ENCODE results near the gene ARID2. TPM values are rescaled to one million over a fixed set of nuclear protein-coding genes. Genes with fewer than 3 reads are reported as not detected.
A peak's percentile ranks its signal among the peaks of the same experiment; 100 is the strongest.

Gene ARID2
- total RNA-seq, 1 donor = 25.0 TPM

- no peak for DNase-seq (ENCODE audit: low read depth)
- no peak for TF ChIP-seq CTCF (IDR thresholded peaks at IDR 0.05; ENCODE audit: insufficient read depth, low read depth, low read length)
- H3K4me3 ChIP-seq (ENCODE audit: low read depth, low read length) = no peak overlapping the region
These were observed 27.7 kb downstream of the ARID2 start for GRCh38 chr12:45757172-45757571.

GRCh38 chr12:45760333-45760732 is 30.8 kb downstream of the ARID2 start:
- TF ChIP-seq CTCF (IDR thresholded peaks at IDR 0.05; ENCODE audit: insufficient read depth, low read depth, low read length) = no peak
- DNase-seq (ENCODE audit: low read depth) = no peak
- no peak overlapping the region for H3K4me3 ChIP-seq (ENCODE audit: low read depth, low read length)

- H3K4me3 ChIP-seq (ENCODE audit: low read depth, low read length) = no peak overlapping the region
- TF ChIP-seq CTCF (IDR thresholded peaks at IDR 0.05; ENCODE audit: insufficient read depth, low read depth, low read length) = peak; percentile 71
- peak; percentile 73 for DNase-seq (ENCODE audit: low read depth)
These were observed 32.9 kb downstream of the ARID2 start for GRCh38 chr12:45762185-45763110.

- no peak for TF ChIP-seq CTCF (IDR thresholded peaks at IDR 0.05; ENCODE audit: insufficient read depth, low read depth, low read length)
- no peak for DNase-seq (ENCODE audit: low read depth)
- H3K4me3 ChIP-seq (ENCODE audit: low read depth, low read length) = no peak overlapping the region
These were observed 33.9 kb downstream of the ARID2 start for GRCh38 chr12:45763381-45763780.

- no peak overlapping the region for H3K4me3 ChIP-seq (ENCODE audit: low read depth, low read length)
- no peak for DNase-seq (ENCODE audit: low read depth)
- no peak for TF ChIP-seq CTCF (IDR thresholded peaks at IDR 0.05; ENCODE audit: insufficient read depth, low read depth, low read length)
These were observed 38.7 kb downstream of the ARID2 start for GRCh38 chr12:45768194-45768593.

GRCh38 chr12:45773747-45774146 is 44.2 kb downstream of the ARID2 start:
- no peak for DNase-seq (ENCODE audit: low read depth)
- no peak for TF ChIP-seq CTCF (IDR thresholded peaks at IDR 0.05; ENCODE audit: insufficient read depth, low read depth, low read length)
- H3K4me3 ChIP-seq (ENCODE audit: low read depth, low read length) = no peak overlapping the region

All from fibroblast of villous mesenchyme (primary cell).